Lower leg skin (tissue), 3 donors: ENCODE results near the gene TMCC2.

Experiments used
- POLR2A ChIP-seq, 2 donors: fragments of 450-650 bp; IDR thresholded peaks; one replicate each; pipeline ENCODE4 v1.6.1; 2016 to 2017; ENCODE audit warnings: antibody characterized with exemption in 2 of 2, mild to moderate bottlenecking in 1 of 2, moderate library complexity in 1 of 2
- TF ChIP-seq, protein P1 (sequence below), 3 donors: fragments of 450-650 bp; IDR thresholded peaks; one replicate each; pipeline ENCODE4 v1.5.1; 2016; ENCODE audit warnings: antibody characterized with exemption in 3 of 3, mild to moderate bottlenecking in 3 of 3, moderate library complexity in 2 of 3

DNA sequence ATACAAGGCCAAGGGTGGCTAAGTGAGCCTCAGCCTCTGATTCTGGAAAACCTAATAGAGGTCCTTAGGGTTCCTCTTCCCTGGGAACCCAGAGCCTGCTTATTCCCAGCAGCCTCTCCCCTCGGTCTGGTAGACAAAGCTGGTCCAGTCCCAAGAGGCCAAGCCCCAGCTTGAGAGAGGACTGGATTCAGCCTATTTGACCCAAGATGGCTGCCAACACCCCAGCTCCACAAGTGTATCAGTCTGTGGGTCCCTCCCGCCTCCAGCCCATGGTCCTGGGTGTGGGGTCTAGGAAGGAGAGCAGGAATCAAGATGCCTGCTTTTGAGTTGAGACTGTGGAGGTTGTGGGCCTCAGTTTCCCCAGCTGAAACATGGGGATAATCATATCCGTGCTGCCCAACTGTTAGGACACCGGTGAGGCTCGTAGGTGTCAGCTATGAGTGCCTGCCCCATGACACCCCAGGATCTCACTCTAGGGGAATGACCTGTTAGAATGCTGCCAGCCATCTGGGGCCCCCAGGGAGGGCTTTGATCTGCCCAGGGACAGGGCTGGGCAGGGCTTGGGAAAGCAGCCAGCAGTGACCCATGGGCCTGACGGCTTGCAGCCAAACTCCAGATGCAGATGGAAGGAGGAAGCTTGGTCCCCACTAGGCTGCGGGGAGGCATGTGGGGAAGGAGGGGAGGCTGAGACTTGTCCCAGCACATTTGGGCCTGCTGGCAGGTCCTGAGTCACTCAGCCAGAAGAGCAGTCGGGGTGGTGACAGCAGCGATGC lies 48.4 kb downstream of the TMCC2 start:
- no peak for TF ChIP-seq POLR2A (IDR thresholded peaks at IDR 0.05)
- TF ChIP-seq, protein P1, sequence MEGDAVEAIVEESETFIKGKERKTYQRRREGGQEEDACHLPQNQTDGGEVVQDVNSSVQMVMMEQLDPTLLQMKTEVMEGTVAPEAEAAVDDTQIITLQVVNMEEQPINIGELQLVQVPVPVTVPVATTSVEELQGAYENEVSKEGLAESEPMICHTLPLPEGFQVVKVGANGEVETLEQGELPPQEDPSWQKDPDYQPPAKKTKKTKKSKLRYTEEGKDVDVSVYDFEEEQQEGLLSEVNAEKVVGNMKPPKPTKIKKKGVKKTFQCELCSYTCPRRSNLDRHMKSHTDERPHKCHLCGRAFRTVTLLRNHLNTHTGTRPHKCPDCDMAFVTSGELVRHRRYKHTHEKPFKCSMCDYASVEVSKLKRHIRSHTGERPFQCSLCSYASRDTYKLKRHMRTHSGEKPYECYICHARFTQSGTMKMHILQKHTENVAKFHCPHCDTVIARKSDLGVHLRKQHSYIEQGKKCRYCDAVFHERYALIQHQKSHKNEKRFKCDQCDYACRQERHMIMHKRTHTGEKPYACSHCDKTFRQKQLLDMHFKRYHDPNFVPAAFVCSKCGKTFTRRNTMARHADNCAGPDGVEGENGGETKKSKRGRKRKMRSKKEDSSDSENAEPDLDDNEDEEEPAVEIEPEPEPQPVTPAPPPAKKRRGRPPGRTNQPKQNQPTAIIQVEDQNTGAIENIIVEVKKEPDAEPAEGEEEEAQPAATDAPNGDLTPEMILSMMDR (IDR thresholded peaks at IDR 0.05) = no peak
